ENCODE measurements around the gene RIBC1.
"Not testable (repeated sequence)": the region's sequence is repeated elsewhere in the genome, so short reads cannot be mapped to it uniquely, and the experiment has no call there.

The RIBC1 gene

GRCh38 chrX:53449632-53450031, 27.0 kb downstream of the RIBC1 start:
- H3K9me3 ChIP-seq (ENCODE audit: control insufficient read depth, low read length): no peaks in the 10 kb centered on the region
- WGBS, 2 experiments (ENCODE audit: insufficient coverage in 2 of 2): 80 to 100% methylated on average over 1 to 2 of the region's 3 CpGs

GRCh38 chrX:53452812-53453211, 30.1 kb downstream of the RIBC1 start:
- H3K9me3 ChIP-seq (ENCODE audit: control insufficient read depth, low read length): no peaks in the 10 kb centered on the region
- no peak overlapping the region for H3K4me3 ChIP-seq (ENCODE audit: extremely low read depth, insufficient read depth, low read length, poor library complexity, severe bottlenecking)
- no peak overlapping the region for H3K27ac ChIP-seq (ENCODE audit: low read depth, low read length, severe bottlenecking)
- no peaks in the 10 kb centered on the region for H3K36me3 ChIP-seq (ENCODE audit: control insufficient read depth, insufficient read depth, low read length)
- H3K4me1 ChIP-seq (ENCODE audit: control insufficient read depth, insufficient read depth, low read length, poor library complexity, severe bottlenecking): no peaks in the 10 kb centered on the region

More at GRCh38 chrX:53449632-53450031, 27.0 kb downstream of the RIBC1 start:
- Histone ChIP-seq H3K4me1 (ENCODE audit: control insufficient read depth, insufficient read depth, low read length, poor library complexity, severe bottlenecking) (no peaks in the 10 kb centered on the region), H3K27ac (ENCODE audit: low read depth, low read length, severe bottlenecking) (no peak overlapping the region), H3K4me3 (ENCODE audit: extremely low read depth, insufficient read depth, low read length, poor library complexity, severe bottlenecking) (no peak overlapping the region), H3K36me3 (ENCODE audit: control insufficient read depth, insufficient read depth, low read length) (no peaks in the 10 kb centered on the region)

- 84% methylated on average over 2 of the region's 3 CpGs; no CpG with 5 or more reads in 1 of the 2 experiments for WGBS, 2 experiments (ENCODE audit: insufficient coverage in 2 of 2)
- Histone ChIP-seq H3K36me3 (ENCODE audit: control insufficient read depth, insufficient read depth, low read length) (no peaks in the 10 kb centered on the region), H3K9me3 (ENCODE audit: control insufficient read depth, low read length) (no peaks in the 10 kb centered on the region), H3K4me3 (ENCODE audit: extremely low read depth, insufficient read depth, low read length, poor library complexity, severe bottlenecking) (no peak overlapping the region), H3K27ac (ENCODE audit: low read depth, low read length, severe bottlenecking) (no peak overlapping the region), H3K4me1 (ENCODE audit: control insufficient read depth, insufficient read depth, low read length, poor library complexity, severe bottlenecking) (no peaks in the 10 kb centered on the region)
These were observed 33.6 kb downstream of the RIBC1 start for GRCh38 chrX:53456254-53456653.

DNA sequence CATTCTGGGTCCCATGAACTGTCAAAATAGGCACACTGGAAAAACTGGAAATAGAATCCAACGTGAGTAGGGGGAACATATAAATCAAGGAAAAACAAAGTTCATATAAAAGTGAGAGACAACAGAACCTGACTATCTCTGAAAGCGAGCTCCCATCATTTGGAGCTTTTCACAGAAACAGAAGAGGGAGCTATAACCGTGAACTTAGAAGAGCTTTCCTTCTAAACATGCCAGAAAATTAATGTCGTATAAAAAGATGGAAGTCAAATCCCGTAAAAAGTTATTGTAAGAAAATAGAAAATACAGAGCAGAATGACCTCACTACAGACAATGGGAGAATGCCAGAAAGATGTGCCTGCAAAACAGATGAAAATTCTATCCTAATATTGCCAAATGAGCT, 35.4 kb downstream of the RIBC1 start:
- no peak overlapping the region for H3K4me3 ChIP-seq (ENCODE audit: extremely low read depth, insufficient read depth, low read length, poor library complexity, severe bottlenecking)
- H3K4me1 ChIP-seq (ENCODE audit: control insufficient read depth, insufficient read depth, low read length, poor library complexity, severe bottlenecking): no peaks in the 10 kb centered on the region
- no peak overlapping the region for H3K27ac ChIP-seq (ENCODE audit: low read depth, low read length, severe bottlenecking)
- 60% methylated on average over 1 of the region's 5 CpGs; no CpG with 5 or more reads in 1 of the 2 experiments for WGBS, 2 experiments (ENCODE audit: insufficient coverage in 2 of 2)
- H3K9me3 ChIP-seq (ENCODE audit: control insufficient read depth, low read length): no peaks in the 10 kb centered on the region
- H3K36me3 ChIP-seq (ENCODE audit: control insufficient read depth, insufficient read depth, low read length): no peaks in the 10 kb centered on the region

GRCh38 chrX:53468659-53469058, 46.0 kb downstream of the RIBC1 start:
- H3K36me3 ChIP-seq (ENCODE audit: control insufficient read depth, insufficient read depth, low read length); H3K4me1 ChIP-seq (ENCODE audit: control insufficient read depth, insufficient read depth, low read length, poor library complexity, severe bottlenecking); H3K27ac ChIP-seq (ENCODE audit: low read depth, low read length, severe bottlenecking); H3K9me3 ChIP-seq (ENCODE audit: control insufficient read depth, low read length); H3K4me3 ChIP-seq (ENCODE audit: extremely low read depth, insufficient read depth, low read length, poor library complexity, severe bottlenecking): not testable (repeated sequence)
- no CpG with 5 or more reads among the region's 3 CpGs for WGBS, 2 experiments (ENCODE audit: insufficient coverage in 2 of 2)

GRCh38 chrX:53471346-53471745, 48.7 kb downstream of the RIBC1 start:
- no peak overlapping the region for H3K4me3 ChIP-seq (ENCODE audit: extremely low read depth, insufficient read depth, low read length, poor library complexity, severe bottlenecking)
- no peak overlapping the region for H3K27ac ChIP-seq (ENCODE audit: low read depth, low read length, severe bottlenecking)
- H3K4me1 ChIP-seq (ENCODE audit: control insufficient read depth, insufficient read depth, low read length, poor library complexity, severe bottlenecking): no peaks in the 10 kb centered on the region
- no peaks in the 10 kb centered on the region for H3K36me3 ChIP-seq (ENCODE audit: control insufficient read depth, insufficient read depth, low read length)
- no CpG with 5 or more reads among the region's 3 CpGs for WGBS, 2 experiments (ENCODE audit: insufficient coverage in 2 of 2)
- H3K9me3 ChIP-seq (ENCODE audit: control insufficient read depth, low read length): no peaks in the 10 kb centered on the region

- H3K4me3 ChIP-seq (ENCODE audit: extremely low read depth, insufficient read depth, low read length, poor library complexity, severe bottlenecking): no peak overlapping the region
- H3K36me3 ChIP-seq (ENCODE audit: control insufficient read depth, insufficient read depth, low read length): no peaks in the 10 kb centered on the region
- 83 to 100% methylated on average over 1 of the region's 2 CpGs for WGBS, 2 experiments (ENCODE audit: insufficient coverage in 2 of 2)
- no peaks in the 10 kb centered on the region for H3K4me1 ChIP-seq (ENCODE audit: control insufficient read depth, insufficient read depth, low read length, poor library complexity, severe bottlenecking)
- no peak overlapping the region for H3K27ac ChIP-seq (ENCODE audit: low read depth, low read length, severe bottlenecking)
- no peaks in the 10 kb centered on the region for H3K9me3 ChIP-seq (ENCODE audit: control insufficient read depth, low read length)
These were observed 52.0 kb downstream of the RIBC1 start for GRCh38 chrX:53474707-53475106.

DNA sequence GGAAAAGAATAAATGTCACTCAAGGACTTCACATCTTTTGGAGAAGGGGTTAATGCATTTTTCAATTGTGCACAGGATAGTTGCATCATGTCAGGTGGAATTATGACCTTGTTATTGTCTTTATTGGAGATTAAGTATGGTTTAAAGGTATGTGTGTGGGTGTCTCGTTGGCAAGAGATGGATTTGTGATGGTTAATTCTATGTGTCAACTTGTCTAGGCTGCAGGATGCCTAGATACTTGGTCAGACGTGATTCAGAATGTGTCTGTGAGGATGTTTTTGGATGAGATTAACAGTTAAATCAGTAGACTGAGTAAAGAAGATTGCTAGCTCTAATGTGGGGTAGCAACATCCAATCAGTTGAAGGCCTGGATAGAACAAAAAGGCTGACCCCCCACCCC, 53.7 kb downstream of the RIBC1 start:
- no peaks in the 10 kb centered on the region for H3K9me3 ChIP-seq (ENCODE audit: control insufficient read depth, low read length)
- no peaks in the 10 kb centered on the region for H3K4me1 ChIP-seq (ENCODE audit: control insufficient read depth, insufficient read depth, low read length, poor library complexity, severe bottlenecking)
- WGBS, 2 experiments (ENCODE audit: insufficient coverage in 2 of 2): 38 to 59% methylated on average over 1 to 2 of the region's 2 CpGs
- no peaks in the 10 kb centered on the region for H3K36me3 ChIP-seq (ENCODE audit: control insufficient read depth, insufficient read depth, low read length)
- no peak overlapping the region for H3K4me3 ChIP-seq (ENCODE audit: extremely low read depth, insufficient read depth, low read length, poor library complexity, severe bottlenecking)
- no peak overlapping the region for H3K27ac ChIP-seq (ENCODE audit: low read depth, low read length, severe bottlenecking)

DNA sequence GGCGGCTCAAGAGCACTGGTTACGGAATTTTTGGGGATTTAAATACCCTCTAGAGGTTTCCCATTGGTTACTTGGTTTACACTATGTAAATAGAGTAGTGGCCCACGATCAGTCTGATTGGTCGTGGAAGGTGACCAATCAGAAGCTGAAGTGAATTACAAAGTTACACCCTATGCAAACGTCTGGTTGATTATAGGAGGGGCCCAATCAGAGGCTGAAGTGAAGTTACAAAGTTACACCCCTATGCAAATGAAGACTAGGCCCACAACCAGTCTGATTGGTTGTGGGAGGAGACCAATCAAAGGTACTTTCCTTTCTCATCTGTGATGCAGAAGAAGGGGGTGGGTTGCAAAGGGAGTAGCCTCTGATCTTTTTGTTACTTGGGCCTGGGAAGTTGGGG, 56.6 kb downstream of the RIBC1 start:
- no peak overlapping the region for H3K27ac ChIP-seq (ENCODE audit: low read depth, low read length, severe bottlenecking)
- no peaks in the 10 kb centered on the region for H3K4me1 ChIP-seq (ENCODE audit: control insufficient read depth, insufficient read depth, low read length, poor library complexity, severe bottlenecking)
- no peaks in the 10 kb centered on the region for H3K9me3 ChIP-seq (ENCODE audit: control insufficient read depth, low read length)
- H3K36me3 ChIP-seq (ENCODE audit: control insufficient read depth, insufficient read depth, low read length): no peaks in the 10 kb centered on the region
- no peak overlapping the region for H3K4me3 ChIP-seq (ENCODE audit: extremely low read depth, insufficient read depth, low read length, poor library complexity, severe bottlenecking)
- 70 to 100% methylated on average over 1 to 3 of the region's 5 CpGs for WGBS, 2 experiments (ENCODE audit: insufficient coverage in 2 of 2)

Measured in mesodermal cell (in vitro differentiated cells).